Gastroesophageal sphincter (tissue), 4 donors: ENCODE data around the gene MASP2. TPM values are rescaled to one million over a fixed set of nuclear protein-coding genes. Genes with fewer than 3 reads are reported as not detected.
A peak's percentile ranks its signal among the peaks of the same experiment; 100 is the strongest.

Experiments used
- ATAC-seq: fragments of 150-250 bp; one replicate; pipeline ENCODE4 v1.9.1; 2016; ENCODE audit warnings: mild to moderate bottlenecking, moderate library complexity
- H3K27ac ChIP-seq, 4 donors: fragments of 200-600 bp; sonication (generic) in 3 of 4; 1 replicate in 3 of 4; 2 replicates in 1 of 4; pipeline ENCODE4 v1.5.1; 2016 to 2019
- H3K27me3 ChIP-seq: fragments of 200-600 bp; sonication (generic); one replicate; pipeline ENCODE4 v1.5.1; 2019
- H3K36me3 ChIP-seq, 2 donors: fragments of 200-600 bp; sonication (generic); one replicate each; pipeline ENCODE4 v1.5.1; 2019; ENCODE audit warnings: control low read depth in 1 of 2
- H3K4me1 ChIP-seq, 3 donors: fragments of 200-600 bp; sonication (generic); 1 replicate in 2 of 3; 2 replicates in 1 of 3; pipeline ENCODE4 v1.5.1; 2016 to 2019; ENCODE audit warnings: control low read depth in 2 of 3
- H3K4me3 ChIP-seq, 2 donors: fragments of 200-600 bp; sonication (generic); one replicate each; pipeline ENCODE4 v1.5.1; 2019; ENCODE audit warnings: mild to moderate bottlenecking in 1 of 2, moderate library complexity in 1 of 2
- H3K9me3 ChIP-seq, 3 donors: fragments of 200-600 bp; sonication (generic); one replicate each; pipeline ENCODE4 v1.5.1; 2017 to 2019; ENCODE audit warnings: control low read depth in 2 of 3
- EP300 ChIP-seq: sonication (generic); formaldehyde crosslinking; IDR thresholded peaks from one replicate; pipeline ENCODE4 v1.6.1; 2017; ENCODE audit warnings: antibody characterized with exemption, mild to moderate bottlenecking
- POLR2A ChIP-seq, 2 donors: fragments of 450-650 bp; IDR thresholded peaks; one replicate each; pipeline ENCODE4 v1.6.1; 2017; ENCODE audit warnings: antibody characterized with exemption in 2 of 2, mild to moderate bottlenecking in 2 of 2, moderate library complexity in 1 of 2
- POLR2AphosphoS5 ChIP-seq: sonication (generic); formaldehyde crosslinking; IDR thresholded peaks from one replicate; pipeline ENCODE4 v1.6.1; 2017; ENCODE audit warnings: antibody characterized with exemption
- whole genome bisulfite sequencing, 2 donors: methylation state at CpG; one replicate each; pipeline ENCODE4 v1.1.5; 2018; ENCODE audit warnings: low coverage in 1 of 2; 5-methylcytosine and 5-hydroxymethylcytosine counted together
- total RNA-seq, 4 donors: library from RNA; depleted of rRNA; stranded (reverse); fragments of >200 nt; gene quantifications; one replicate each; pipeline ENCODE4 v1.1.0, GENCODE V29; 2016
- TF ChIP-seq, protein P1 (sequence below), 4 experiments: fragments of 200-600 bp in 2 of 4; fragments of 450-650 bp in 2 of 4; sonication (generic) in 1 of 4; IDR thresholded peaks; one replicate each; pipeline ENCODE4 v1.5.1; 2017 to 2019; ENCODE audit warnings: antibody characterized with exemption in 4 of 4, mild to moderate bottlenecking in 2 of 4, moderate library complexity in 2 of 4

Gene MASP2
- total RNA-seq, 4 donors from 2014 or later = 0.13 TPM; not detected in 3

GRCh38 chr1:11059968-11060830, 13.2 kb upstream of the MASP2 start, which contains the start of gene SRM:
Gene SRM, minus strand, starts transcription at chr1:11060018. Its CDS starts 75 bp downstream, at chr1:11059943.
- H3K9me3 ChIP-seq = no peaks in the 10 kb centered on the region
- H3K4me3 ChIP-seq = peak within 1 kb of the TSS; percentile 93 to 96
- H3K27ac ChIP-seq = peak within 1 kb of the TSS; percentile 58 to 84 (median 84)
- H3K27me3 ChIP-seq = no peaks in the 10 kb centered on the region
- H3K4me1 ChIP-seq = peaks cover 0 to 36% (median 15%) of the 10 kb centered on the region in 3 donors
- WGBS, 2 donors = 0 to 2% methylated on average over 6 to 15 of the region's 83 CpGs
- peak; percentile 99 for ATAC-seq
- TF ChIP-seq, protein P1, sequence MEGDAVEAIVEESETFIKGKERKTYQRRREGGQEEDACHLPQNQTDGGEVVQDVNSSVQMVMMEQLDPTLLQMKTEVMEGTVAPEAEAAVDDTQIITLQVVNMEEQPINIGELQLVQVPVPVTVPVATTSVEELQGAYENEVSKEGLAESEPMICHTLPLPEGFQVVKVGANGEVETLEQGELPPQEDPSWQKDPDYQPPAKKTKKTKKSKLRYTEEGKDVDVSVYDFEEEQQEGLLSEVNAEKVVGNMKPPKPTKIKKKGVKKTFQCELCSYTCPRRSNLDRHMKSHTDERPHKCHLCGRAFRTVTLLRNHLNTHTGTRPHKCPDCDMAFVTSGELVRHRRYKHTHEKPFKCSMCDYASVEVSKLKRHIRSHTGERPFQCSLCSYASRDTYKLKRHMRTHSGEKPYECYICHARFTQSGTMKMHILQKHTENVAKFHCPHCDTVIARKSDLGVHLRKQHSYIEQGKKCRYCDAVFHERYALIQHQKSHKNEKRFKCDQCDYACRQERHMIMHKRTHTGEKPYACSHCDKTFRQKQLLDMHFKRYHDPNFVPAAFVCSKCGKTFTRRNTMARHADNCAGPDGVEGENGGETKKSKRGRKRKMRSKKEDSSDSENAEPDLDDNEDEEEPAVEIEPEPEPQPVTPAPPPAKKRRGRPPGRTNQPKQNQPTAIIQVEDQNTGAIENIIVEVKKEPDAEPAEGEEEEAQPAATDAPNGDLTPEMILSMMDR (IDR thresholded peaks at IDR 0.05) = peak in 3 of 4 experiments; percentile 50 to 85 (median 81)
- TF ChIP-seq EP300 (no peak), POLR2AphosphoS5 (peak; percentile 63), POLR2A (IDR thresholded peaks at IDR 0.05) (peak; percentile 68 to 78)
- peaks cover 0 to 51% of the 10 kb centered on the region in 2 donors for H3K36me3 ChIP-seq

GRCh38 chr1:11059155-11059967, 12.3 kb upstream of the MASP2 start:
- peak; percentile 31 for ATAC-seq
- 0% methylated on average over 2 of the region's 72 CpGs; no CpG with 5 or more reads in 1 of the 2 donors for WGBS, 2 donors
- peaks cover 0 to 36% (median 15%) of the 10 kb centered on the region in 3 donors for H3K4me1 ChIP-seq
- peaks cover 0 to 51% of the 10 kb centered on the region in 2 donors for H3K36me3 ChIP-seq
- TF ChIP-seq POLR2AphosphoS5 (no peak), POLR2A (IDR thresholded peaks at IDR 0.05) (no peak), EP300 (no peak)
- TF ChIP-seq, protein P1 (IDR thresholded peaks at IDR 0.05) = no peak
- H3K27ac ChIP-seq = peak overlapping the region in 3 of 4 donors; percentile 77 to 84 (median 84)
- H3K27me3 ChIP-seq = no peaks in the 10 kb centered on the region
- no peaks in the 10 kb centered on the region for H3K9me3 ChIP-seq
- peak overlapping the region; percentile 51 to 96 for H3K4me3 ChIP-seq

DNA sequence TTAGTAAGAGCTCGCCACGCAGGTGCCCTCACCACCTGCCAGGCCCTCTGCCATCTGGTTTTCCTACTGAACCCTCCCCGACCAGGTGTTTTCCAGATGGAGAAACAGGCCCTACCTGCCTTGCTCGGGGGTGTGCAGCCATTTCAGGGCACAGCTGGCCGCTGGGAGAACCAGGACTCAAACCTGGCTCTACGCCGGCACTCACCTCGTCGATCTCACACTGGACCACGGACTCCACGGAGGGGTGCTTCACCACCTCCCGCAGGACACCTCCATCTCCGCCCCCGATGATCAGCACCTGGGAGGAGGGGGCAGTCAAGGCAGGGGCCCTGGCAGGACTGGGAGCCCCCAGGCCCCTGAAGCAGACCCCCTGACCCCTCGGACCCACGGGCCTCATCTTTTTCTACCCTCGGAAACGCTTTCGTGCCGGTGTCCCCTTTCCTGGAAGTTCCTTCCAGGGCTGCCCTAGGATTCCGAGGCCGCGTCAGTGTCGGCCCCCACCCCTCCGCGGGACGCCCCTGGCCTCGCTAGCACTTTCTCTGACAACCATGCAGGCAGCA, 11.6 kb upstream of the MASP2 start:
- TF ChIP-seq POLR2AphosphoS5 = no peak
- TF ChIP-seq, protein P1 (IDR thresholded peaks at IDR 0.05) = no peak
- TF ChIP-seq POLR2A (IDR thresholded peaks at IDR 0.05) = no peak
- TF ChIP-seq EP300 = no peak
- no peak for ATAC-seq
- Histone ChIP-seq H3K27ac (peak overlapping the region in 1 of 4 donors; percentile 84), H3K9me3 (no peaks in the 10 kb centered on the region), H3K4me1 (peaks cover 0 to 36% (median 15%) of the 10 kb centered on the region in 3 donors), H3K36me3 (peaks cover 0 to 50% of the 10 kb centered on the region in 2 donors), H3K4me3 (peak overlapping the region in 1 of 2 donors; percentile 96), H3K27me3 (peaks cover 2% of the 10 kb centered on the region)
- WGBS, 2 donors = 81% methylated on average over 5 of the region's 28 CpGs; no CpG with 5 or more reads in 1 of the 2 donors

DNA sequence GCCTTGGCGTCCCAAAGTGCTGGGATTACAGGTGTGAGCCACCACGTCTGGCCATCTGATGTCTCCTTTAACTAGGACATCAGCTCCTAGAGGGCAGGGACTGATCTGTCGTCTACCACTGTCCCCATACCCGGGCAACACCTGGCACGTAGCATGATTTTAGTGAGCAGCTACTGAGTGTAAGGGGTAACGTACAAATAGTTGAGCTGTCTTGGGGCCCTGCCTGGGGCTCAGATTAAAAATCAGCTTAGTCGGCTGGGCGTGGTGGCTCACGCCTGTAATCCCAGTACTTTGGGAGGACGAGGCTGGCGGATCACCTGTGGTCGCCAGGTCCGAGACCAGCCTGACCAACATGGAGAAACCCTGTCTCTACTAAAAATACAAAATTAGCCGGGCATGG, 11.0 kb upstream of the MASP2 start:
- WGBS, 2 donors = 83% methylated on average over 8 of the region's 14 CpGs; no CpG with 5 or more reads in 1 of the 2 donors

More for the DNA sequence above, 11.0 kb upstream of the MASP2 start:
- H3K4me3 ChIP-seq = no peak overlapping the region
- no peaks in the 10 kb centered on the region for H3K9me3 ChIP-seq
- TF ChIP-seq POLR2AphosphoS5 = no peak
- no peak for TF ChIP-seq EP300
- TF ChIP-seq, protein P1 (IDR thresholded peaks at IDR 0.05) = no peak
- TF ChIP-seq POLR2A (IDR thresholded peaks at IDR 0.05) = no peak
- peaks cover 0 to 44% of the 10 kb centered on the region in 2 donors for H3K36me3 ChIP-seq
- peaks cover 0 to 39% (median 15%) of the 10 kb centered on the region in 3 donors for H3K4me1 ChIP-seq
- H3K27me3 ChIP-seq = peaks cover 8% of the 10 kb centered on the region
- H3K27ac ChIP-seq = no peak overlapping the region
- no peak for ATAC-seq
